OCI-LY7 (cell line): ENCODE results near the gene THBD. TPM values are rescaled to one million over a fixed set of nuclear protein-coding genes. Genes with fewer than 3 reads are reported as not detected.

Experiments used
- BruUV-seq: library from RNA; stranded (reverse); fragments of 400-500 nt; replicated peaks from 2 replicates; lab custom pipeline; 2021; lab: Mats Ljungman, UMichigan
- CTCF ChIA-PET: fragments of 300-600 bp; sonication (Branson Sonifier 250); formaldehyde crosslinking; loops from one replicate; lab custom pipeline; 2022; ENCODE audit warnings: antibody characterized with exemption; ENCODE audit not compliant: unreplicated experiment; lab: Charles Lee
- POLR2A ChIA-PET: fragments of 300-600 bp; sonication (Branson Sonifier 250); formaldehyde crosslinking; loops from one replicate; lab custom pipeline; 2022; ENCODE audit warnings: antibody characterized with exemption; lab: Charles Lee
- DNase-seq: peaks from one replicate; pipeline ENCODE4 v3.0.0-alpha.2; 2015; ENCODE audit warnings: low spot score
- H2AFZ ChIP-seq: fragments of 200-600 bp; sonication (generic), shearing (Covaris generic); 2 replicates; pipeline ENCODE4 v1.6.1; 2014; ENCODE audit warnings: mild to moderate bottlenecking, antibody characterized with exemption, low read length, moderate library complexity
- H3K27ac ChIP-seq: fragments of 200-600 bp; sonication (generic); 2 replicates; pipeline ENCODE4 v1.5.1; 2014; ENCODE audit warnings: mixed run types, low read depth, mild to moderate bottlenecking, moderate library complexity, low read length, inconsistent platforms; ENCODE audit not compliant: poor library complexity, severe bottlenecking
- H3K36me3 ChIP-seq: fragments of 200-600 bp; sonication (generic); 2 replicates; pipeline ENCODE4 v1.6.1; 2014; ENCODE audit warnings: mild to moderate bottlenecking, antibody characterized with exemption, low read length, moderate library complexity, mixed read lengths; ENCODE audit not compliant: insufficient read depth
- H3K4me1 ChIP-seq: fragments of 200-600 bp; sonication (generic); 2 replicates; pipeline ENCODE4 v1.5.1; 2014; ENCODE audit warnings: mild to moderate bottlenecking, low read length; ENCODE audit not compliant: insufficient read depth, poor library complexity, severe bottlenecking
- H3K4me2 ChIP-seq: fragments of 200-600 bp; sonication (generic); 2 replicates; pipeline ENCODE4 v1.6.1; 2014; ENCODE audit warnings: mild to moderate bottlenecking, low read length
- H3K4me3 ChIP-seq: fragments of 200-600 bp; sonication (generic); 2 replicates; pipeline ENCODE4 v1.5.1; 2014; ENCODE audit warnings: mild to moderate bottlenecking, low read depth, low read length; ENCODE audit not compliant: poor library complexity, severe bottlenecking
- H3K79me2 ChIP-seq: fragments of 200-600 bp; sonication (generic); 2 replicates; pipeline ENCODE4 v1.6.1; 2016; ENCODE audit warnings: low read depth, mild to moderate bottlenecking, low read length, moderate library complexity, mixed read lengths; ENCODE audit not compliant: insufficient read depth
- H3K9me2 ChIP-seq: fragments of 200-600 bp; sonication (generic); 2 replicates; pipeline ENCODE4 v1.6.1; 2016; ENCODE audit warnings: mild to moderate bottlenecking, low read length, mixed read lengths; ENCODE audit not compliant: insufficient read depth
- H3K9me3 ChIP-seq: fragments of 200-600 bp; sonication (generic); 2 replicates; pipeline ENCODE4 v1.6.1; 2014; ENCODE audit warnings: mild to moderate bottlenecking, mixed run types, low read length, mixed read lengths
- H4K20me1 ChIP-seq: fragments of 200-600 bp; sonication (generic); 2 replicates; pipeline ENCODE4 v1.6.1; 2014; ENCODE audit warnings: mild to moderate bottlenecking, antibody characterized with exemption, low read length, moderate library complexity, mixed read lengths; ENCODE audit not compliant: insufficient read depth
- EZH2phosphoT487 ChIP-seq: fragments of 200-600 bp; sonication (generic); IDR thresholded peaks from 2 replicates; pipeline ENCODE4 v1.6.1; 2018; ENCODE audit warnings: low read depth, borderline replicate concordance, mild to moderate bottlenecking, mixed run types, antibody characterized with exemption, low read length, moderate library complexity, mixed read lengths
- intact Hi-C: fragments of 100-400 bp; cut with micrococcal nuclease; formaldehyde crosslinking; loops from one replicate; pipeline ENCODE4 v1.10.0; 2022; ENCODE audit not compliant: unreplicated experiment
- total RNA-seq, 2 experiments: library from RNA; depleted of rRNA in 1 of 2; stranded (reverse); fragments of >200 nt in 1 of 2; shearing (Covaris generic) in 1 of 2; gene quantifications; 2 replicates each; pipeline ENCODE4 v1.2.3, GENCODE V29; 2014 to 2022
- TF ChIP-seq, protein P1 (sequence below): fragments of 200-600 bp; sonication (generic); conservative IDR thresholded peaks from 2 replicates; pipeline ENCODE4 v1.5.1; 2014; ENCODE audit warnings: mild to moderate bottlenecking, antibody characterized with exemption, low read length, moderate library complexity, mixed read lengths

THBD gene
- total RNA-seq, 2 experiments from 2014 or later = not detected

GRCh38 chr20:22995923-22996322 is 53.5 kb downstream of the THBD start:
- Histone ChIP-seq H3K9me3 (no peaks in the 10 kb centered on the region), H2AFZ (no peak overlapping the region), H3K36me3 (no peaks in the 10 kb centered on the region), H3K4me1 (no peaks in the 10 kb centered on the region), H4K20me1 (no peaks in the 10 kb centered on the region), H3K4me2 (no peak overlapping the region), H3K4me3 (no peak overlapping the region), H3K9me2 (no peaks in the 10 kb centered on the region), H3K27ac (no peak overlapping the region), H3K79me2 (no peaks in the 10 kb centered on the region)
- ChIA-PET POLR2A (no interaction called here), CTCF (no interaction called here)
- intact Hi-C loops = no loop called here
- TF ChIP-seq, protein P1, sequence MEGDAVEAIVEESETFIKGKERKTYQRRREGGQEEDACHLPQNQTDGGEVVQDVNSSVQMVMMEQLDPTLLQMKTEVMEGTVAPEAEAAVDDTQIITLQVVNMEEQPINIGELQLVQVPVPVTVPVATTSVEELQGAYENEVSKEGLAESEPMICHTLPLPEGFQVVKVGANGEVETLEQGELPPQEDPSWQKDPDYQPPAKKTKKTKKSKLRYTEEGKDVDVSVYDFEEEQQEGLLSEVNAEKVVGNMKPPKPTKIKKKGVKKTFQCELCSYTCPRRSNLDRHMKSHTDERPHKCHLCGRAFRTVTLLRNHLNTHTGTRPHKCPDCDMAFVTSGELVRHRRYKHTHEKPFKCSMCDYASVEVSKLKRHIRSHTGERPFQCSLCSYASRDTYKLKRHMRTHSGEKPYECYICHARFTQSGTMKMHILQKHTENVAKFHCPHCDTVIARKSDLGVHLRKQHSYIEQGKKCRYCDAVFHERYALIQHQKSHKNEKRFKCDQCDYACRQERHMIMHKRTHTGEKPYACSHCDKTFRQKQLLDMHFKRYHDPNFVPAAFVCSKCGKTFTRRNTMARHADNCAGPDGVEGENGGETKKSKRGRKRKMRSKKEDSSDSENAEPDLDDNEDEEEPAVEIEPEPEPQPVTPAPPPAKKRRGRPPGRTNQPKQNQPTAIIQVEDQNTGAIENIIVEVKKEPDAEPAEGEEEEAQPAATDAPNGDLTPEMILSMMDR = no peak
- TF ChIP-seq EZH2phosphoT487 = no peak
- no TSS peak for BruUV-seq
- no peak for DNase-seq

Other genes with a start within 250 kb of the THBD start
- gene SSTR4, start 14.4 kb downstream of the THBD start, total RNA-seq (2014; rRNA removed; shearing (Covaris generic)) = not detected in 2 replicates
- gene SSTR4, start 14.4 kb downstream of the THBD start, total RNA-seq (2022) = not detected in 2 replicates
- gene CD93, start 36.7 kb upstream of the THBD start, total RNA-seq (2014; rRNA removed; shearing (Covaris generic)) = not detected in 2 replicates
- gene CD93, start 36.7 kb upstream of the THBD start, total RNA-seq (2022) = not detected in 2 replicates